Hematopoietic multipotent progenitor cell treated with erythropoietin and hydrocortisone succinate and interleukin-3 and kit ligand, for 4 days (in vitro differentiated cells): ENCODE results near the gene FXN.
A peak's percentile ranks its signal among the peaks of the same experiment; 100 is the strongest.
"Not testable (repeated sequence)": the region's sequence is repeated elsewhere in the genome, so short reads cannot be mapped to it uniquely, and the experiment has no call there.

Experiments used
- DNase-seq: peaks from one replicate; pipeline ENCODE4 v3.0.0-alpha.2; 2015

The FXN gene

GRCh38 chr9:69107771-69108170 lies 72.2 kb downstream of the FXN start:
- no peak for DNase-seq

DNA sequence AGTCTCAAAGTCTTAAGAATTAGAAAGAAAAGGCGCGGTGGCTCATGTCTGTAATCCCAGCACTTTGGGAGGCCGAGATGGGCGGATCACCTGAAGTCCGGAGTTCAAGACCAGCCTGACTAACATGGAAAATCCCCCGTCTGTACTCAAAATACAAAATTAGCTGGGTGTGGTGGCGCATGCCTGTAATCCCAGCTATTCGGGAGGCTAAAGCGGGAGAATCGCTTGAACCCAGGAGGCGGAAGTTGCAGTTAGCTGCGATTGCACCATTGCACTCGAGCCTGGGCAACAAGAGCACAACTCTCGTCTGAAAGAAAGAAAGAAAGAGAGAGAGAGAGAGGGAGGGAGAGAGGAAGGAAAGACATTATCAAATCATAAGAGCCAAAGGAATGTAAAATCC lies 73.2 kb downstream of the FXN start:
- DNase-seq = not testable (repeated sequence)

GRCh38 chr9:69109152-69109551 lies 73.6 kb downstream of the FXN start:
- DNase-seq = no peak

DNA sequence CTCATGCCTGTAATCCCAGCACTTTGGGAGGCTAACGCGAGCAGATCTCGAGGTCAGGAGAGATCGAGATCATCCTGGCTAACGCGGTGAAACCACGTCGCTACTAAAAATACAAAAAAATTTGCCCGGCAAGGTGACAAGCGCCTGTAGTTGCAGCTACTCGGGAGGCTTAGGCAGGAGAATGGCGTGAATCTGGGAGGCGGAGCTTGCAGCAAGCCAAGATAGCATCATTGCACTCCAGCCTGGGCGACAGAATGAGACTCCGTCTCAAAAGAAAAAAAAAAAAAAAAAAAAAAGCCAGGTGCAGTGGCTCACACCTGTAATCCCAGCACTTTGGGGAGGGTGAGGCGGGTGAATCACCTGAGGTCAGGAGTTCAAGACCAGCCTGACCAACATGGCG lies 77.1 kb downstream of the FXN start:
- DNase-seq = not testable (repeated sequence)

GRCh38 chr9:69115621-69116020 lies 80.1 kb downstream of the FXN start:
- no peak for DNase-seq

DNA sequence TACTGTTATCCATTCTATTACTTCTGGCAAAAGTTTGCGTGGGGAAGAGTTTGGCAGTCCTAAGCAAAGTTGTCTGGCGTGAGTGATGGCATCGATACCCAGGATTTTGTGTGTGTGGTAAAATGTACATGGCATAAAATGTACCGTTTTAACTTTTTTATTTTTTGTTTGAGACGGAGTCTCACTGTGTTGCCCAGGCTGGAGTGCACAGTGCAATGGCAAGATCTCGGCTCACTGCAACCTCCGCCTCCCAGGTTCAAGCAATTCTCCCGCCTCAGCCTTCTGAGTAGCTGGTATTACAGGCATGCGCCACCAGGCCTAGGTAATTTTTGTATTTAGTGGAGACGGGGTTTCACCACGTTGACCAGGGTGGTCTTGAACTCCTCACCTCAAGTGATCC lies 83.1 kb downstream of the FXN start:
- no peak for DNase-seq

- peak; percentile 28 for DNase-seq
These were observed 85.0 kb downstream of the FXN start for GRCh38 chr9:69120380-69121154.

DNA sequence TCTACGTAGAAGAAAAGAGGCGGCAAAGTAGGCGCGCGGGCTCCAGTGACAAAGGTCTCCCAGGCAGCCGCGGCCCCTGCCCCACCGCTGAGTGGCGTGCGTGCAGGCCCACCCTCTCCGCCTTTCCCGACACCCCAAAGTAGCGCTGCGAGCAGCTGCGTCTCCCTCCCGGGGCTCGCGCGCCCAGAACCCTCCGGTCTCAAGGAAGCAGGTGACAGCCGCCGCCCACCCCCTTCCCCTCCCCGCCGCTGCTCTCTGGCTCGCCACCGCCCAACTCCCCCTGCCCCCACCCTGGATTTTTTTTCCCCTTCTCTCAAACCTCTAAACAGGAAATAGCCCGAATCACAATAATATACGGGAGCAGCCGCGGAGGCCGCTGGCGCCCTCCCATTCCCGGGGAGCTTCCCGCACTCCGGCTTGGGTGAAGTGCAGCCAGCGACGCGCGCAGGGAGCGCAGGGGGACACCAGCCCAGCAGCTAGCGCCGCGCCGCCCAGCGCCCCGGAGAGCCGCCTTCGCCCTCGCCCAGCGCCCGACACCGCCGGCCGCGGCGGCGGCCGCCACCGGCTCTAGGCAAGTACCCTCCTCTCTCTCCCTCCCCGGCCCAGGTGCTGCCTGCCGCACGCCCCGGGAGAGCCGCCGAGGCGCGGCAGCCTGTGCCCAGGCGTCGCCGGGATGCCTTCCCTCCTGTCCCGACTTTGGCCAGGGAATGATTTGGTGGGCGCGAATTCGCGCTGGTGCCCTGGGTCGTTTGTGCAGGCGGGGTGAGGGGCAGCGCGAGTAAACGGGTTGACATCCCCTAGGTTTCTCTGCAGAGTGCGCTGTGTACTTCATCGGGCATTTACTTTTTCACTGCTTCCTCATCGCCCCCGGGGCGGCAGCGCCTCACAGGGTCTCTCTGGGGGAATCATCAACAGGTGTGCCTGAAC lies 85.9 kb downstream of the FXN start:
- DNase-seq = peak; percentile 78

GRCh38 chr9:69122082-69122548 lies 86.6 kb downstream of the FXN start:
- peak; percentile 87 for DNase-seq

- DNase-seq = peak; percentile 16
These were observed 87.1 kb downstream of the FXN start for GRCh38 chr9:69122549-69123141.

DNA sequence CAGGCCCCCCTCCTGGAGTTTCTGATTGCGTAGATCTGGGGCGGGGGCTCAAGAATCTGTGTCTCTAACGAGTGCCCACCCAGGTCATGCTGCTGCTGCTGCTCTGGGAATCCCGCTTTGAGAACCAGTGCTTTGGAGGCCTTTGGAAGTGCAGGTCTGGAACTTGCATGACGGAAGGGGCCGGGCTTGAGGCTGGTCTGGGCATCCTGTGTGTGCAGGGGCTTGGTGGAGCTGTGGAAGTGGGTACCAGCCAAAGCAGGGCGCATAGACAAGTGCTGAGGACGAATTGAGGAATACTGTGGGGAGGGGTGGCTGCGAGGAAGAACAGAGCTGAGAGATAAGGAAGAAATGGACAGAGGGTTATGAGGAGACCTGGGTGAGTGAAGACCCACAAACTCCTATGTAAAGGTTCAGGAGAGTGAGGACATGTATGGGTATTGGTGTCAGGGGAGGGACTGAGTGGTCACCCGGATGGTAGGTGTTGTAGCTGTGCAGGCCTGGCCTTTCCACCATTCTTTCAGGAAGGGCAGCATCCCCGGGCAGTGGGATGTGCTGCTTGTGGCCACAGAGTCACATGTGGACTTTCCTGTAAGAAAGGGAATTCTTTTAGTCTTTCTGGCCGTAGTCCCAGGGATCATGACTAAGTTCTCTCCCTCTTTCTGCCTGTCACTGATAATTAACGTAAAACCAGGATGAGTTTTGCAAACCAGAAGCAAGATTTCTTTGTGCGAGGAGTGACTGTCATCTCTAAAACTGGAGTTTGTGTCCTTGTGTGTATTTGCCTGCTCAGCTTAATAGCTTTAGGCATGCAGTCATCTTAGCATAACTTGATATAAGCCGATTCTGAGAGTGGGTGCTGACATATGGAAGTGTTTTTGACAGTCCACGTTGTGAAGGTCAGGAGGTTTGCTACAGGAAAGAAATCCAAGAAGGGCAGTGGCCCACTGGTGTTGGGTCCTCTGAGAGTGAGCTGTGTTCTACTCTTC lies 95.2 kb downstream of the FXN start:
- DNase-seq = peak; percentile 16

GRCh38 chr9:69131682-69132081 lies 96.1 kb downstream of the FXN start:
- DNase-seq = no peak

GRCh38 chr9:69132361-69132760 lies 96.8 kb downstream of the FXN start:
- no peak for DNase-seq

GRCh38 chr9:69134412-69134811 lies 98.9 kb downstream of the FXN start:
- DNase-seq = no peak

GRCh38 chr9:69136185-69136584 lies 100.6 kb downstream of the FXN start:
- no peak for DNase-seq

DNA sequence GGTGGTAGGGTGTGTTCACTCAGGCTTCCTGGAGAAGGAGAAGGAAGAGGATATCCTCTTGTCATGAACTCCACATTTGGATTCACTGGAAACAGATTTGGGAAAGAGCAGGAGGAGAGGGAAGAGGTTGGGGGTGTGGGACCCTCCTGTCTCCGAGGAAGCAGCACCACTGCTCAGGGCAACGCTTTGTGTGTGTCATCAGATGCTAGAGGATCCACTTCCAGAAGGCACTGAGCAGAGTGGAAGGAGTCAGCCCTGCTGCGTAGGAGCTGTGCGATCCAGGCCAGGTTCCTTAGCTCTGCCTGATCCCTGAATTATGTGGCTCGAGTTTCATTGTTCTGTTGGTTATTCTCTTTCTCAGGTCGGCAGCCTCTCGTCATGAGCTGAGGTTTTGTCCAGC lies 101.2 kb downstream of the FXN start:
- no peak for DNase-seq

DNA sequence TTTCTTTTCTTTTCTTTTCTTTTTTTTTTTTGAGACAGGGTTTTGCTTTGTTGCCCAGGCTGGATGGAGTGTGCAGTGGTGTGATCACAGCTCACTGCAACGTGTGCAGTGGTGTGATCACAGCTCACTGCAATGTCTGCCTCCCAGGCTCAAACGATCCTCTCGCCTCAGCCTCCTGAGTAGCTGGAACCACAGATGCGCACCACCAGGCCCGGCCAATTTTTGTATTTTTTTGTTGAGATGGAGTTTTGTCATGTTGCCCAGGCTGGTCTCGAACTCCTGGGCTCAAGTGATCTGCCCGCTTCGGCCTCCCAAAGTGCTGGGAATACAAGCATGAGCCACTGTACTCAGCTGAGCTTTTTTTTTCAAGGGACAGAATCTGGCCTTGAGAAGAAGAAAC lies 101.8 kb downstream of the FXN start:
- DNase-seq = no peak

DNA sequence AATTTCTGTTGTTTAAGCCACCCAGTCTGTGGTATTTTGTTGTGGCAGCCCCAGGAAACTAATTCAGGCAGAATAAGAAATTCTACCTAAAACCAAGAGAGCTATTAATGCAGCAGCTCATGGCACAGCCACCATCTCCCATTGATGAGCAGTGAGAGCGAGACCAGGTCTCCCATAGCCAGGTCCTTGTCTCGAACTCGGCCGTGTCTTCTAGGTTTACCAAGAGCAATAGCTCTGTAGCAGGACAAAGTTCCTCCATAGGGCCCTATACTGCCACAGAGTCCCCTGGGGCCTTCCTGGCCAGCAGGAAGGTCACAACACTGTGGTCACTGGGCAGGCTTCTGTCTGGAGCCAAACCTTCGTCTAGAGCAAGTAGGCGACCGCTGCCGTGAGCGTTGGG lies 104.0 kb downstream of the FXN start:
- no peak for DNase-seq

DNA sequence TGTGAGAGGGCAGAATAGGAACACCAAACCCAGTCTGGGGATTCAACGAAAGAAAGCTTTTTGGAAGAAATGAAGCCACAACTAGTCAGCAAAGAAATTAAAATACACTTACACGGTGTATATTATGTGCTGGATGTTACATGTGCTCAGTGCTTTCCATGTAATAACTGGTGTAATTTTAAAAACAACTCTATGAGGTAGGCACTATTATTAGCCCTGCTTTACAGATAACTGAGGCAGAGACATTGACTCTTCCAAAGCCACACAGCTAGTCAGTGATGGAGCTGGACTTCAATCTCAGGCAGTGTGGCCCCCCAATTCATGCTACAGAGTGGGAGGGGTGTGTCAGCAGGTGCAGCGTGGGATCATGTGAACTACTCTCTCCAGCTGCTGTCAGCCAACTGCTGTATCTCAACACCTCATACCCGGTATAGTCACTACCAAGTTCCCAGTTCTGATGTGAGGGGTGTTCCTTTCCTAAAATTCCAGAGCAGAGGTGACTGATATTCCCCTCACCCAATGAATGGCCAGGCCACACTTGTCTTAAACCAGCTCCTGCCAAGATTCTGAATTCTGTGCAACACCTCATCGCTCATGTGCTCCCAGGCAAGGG lies 104.7 kb downstream of the FXN start:
- DNase-seq = no peak

- no peak for DNase-seq
These were observed 106.3 kb downstream of the FXN start for GRCh38 chr9:69141851-69142250.

GRCh38 chr9:69143291-69143690 lies 107.7 kb downstream of the FXN start:
- no peak for DNase-seq
